Testis (tissue), 3 donors: ENCODE results near the gene MAGOHB. TPM values are rescaled to one million over a fixed set of nuclear protein-coding genes. Genes with fewer than 3 reads are reported as not detected.

Source experiments
- DNase-seq: peaks from one replicate; pipeline ENCODE4 v3.0.0-alpha.2; 2019
- H3K27ac ChIP-seq, 2 donors: fragments of 200-600 bp; sonication (generic); one replicate each; pipeline ENCODE4 v1.5.1; 2019
- H3K27me3 ChIP-seq: fragments of 200-600 bp; sonication (generic); one replicate; pipeline ENCODE4 v1.5.1; 2019
- H3K36me3 ChIP-seq: fragments of 200-600 bp; sonication (generic); one replicate; pipeline ENCODE4 v1.5.1; 2017; ENCODE audit warnings: low read depth; ENCODE audit errors: missing control alignments
- H3K4me1 ChIP-seq: fragments of 200-600 bp; sonication (generic); one replicate; pipeline ENCODE4 v1.5.1; 2019
- H3K4me3 ChIP-seq, 2 donors: fragments of 200-600 bp; sonication (generic); one replicate each; pipeline ENCODE4 v1.5.1; 2017 to 2019
- H3K9me3 ChIP-seq: fragments of 200-600 bp; sonication (generic); one replicate; pipeline ENCODE4 v1.5.1; 2017
- POLR2A ChIP-seq: fragments of 450-650 bp; IDR thresholded peaks from one replicate; pipeline ENCODE4 v1.6.1; 2017; ENCODE audit warnings: antibody characterized with exemption, mild to moderate bottlenecking, moderate library complexity
- WGBS, 2 donors: methylation state at CpG; one replicate each; pipeline ENCODE4 v1.1.5; 2018; 5-methylcytosine and 5-hydroxymethylcytosine counted together
- intact Hi-C: fragments of 100-400 bp; cut with DNase I; formaldehyde crosslinking; loops from one replicate; pipeline ENCODE4 v1.15.1; 2023; ENCODE audit warnings: low total_unique reads
- polyA plus RNA-seq: library from polyadenylated mRNA; stranded (reverse); fragments of 350-450 nt; fragmentation: Illumina TruSeq; extraction: RNeasy Lipid Tissue Mini Kit (QIAGEN cat#74804); gene quantifications from one replicate; pipeline ENCODE4 v1.2.3, GENCODE V29; 2014; ENCODE audit warnings: low read depth, low replicate concordance; ENCODE audit not compliant: insufficient read depth
- total RNA-seq, 2 donors: library from RNA; depleted of rRNA; stranded (reverse); fragments of >200 nt; gene quantifications; one replicate each; pipeline ENCODE4 v1.2.3, GENCODE V29; 2016
- TF ChIP-seq, protein P1 (sequence below), 3 experiments: fragments of 450-650 bp in 2 of 3; fragments of 200-600 bp in 1 of 3; sonication (generic) in 1 of 3; IDR thresholded peaks; one replicate each; pipeline ENCODE4 v1.5.1; 2016 to 2019; ENCODE audit warnings: antibody characterized with exemption in 3 of 3, mild to moderate bottlenecking in 2 of 3, moderate library complexity in 1 of 3

Gene MAGOHB
- total and polyA plus RNA-seq, 3 donors from 2014 or later = 16.1 to 20.5 (median 16.7) TPM

DNA sequence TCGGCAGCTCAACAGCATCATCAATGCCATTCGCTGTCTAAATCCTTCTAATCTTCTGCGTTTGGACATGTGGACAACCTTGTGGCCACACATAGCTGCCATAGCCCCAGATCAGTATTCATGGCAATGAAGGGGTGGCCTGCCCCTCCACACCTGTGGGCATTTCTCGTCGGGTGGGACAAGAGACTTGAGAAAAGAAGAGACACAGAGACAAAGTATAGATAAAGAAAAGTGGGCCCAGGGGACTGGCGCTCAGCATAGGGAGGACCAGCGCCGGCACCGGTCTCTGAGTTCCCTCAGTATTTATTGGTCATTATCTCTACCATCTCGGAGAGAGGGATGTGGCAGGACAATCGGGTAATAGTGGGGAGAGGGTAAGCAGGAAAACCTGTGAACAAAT, 42.3 kb downstream of the MAGOHB start:
- Histone ChIP-seq H3K4me3 (no peak overlapping the region), H3K36me3 (no peaks in the 10 kb centered on the region), H3K27me3 (no peaks in the 10 kb centered on the region), H3K4me1 (no peaks in the 10 kb centered on the region), H3K9me3 (no peaks in the 10 kb centered on the region), H3K27ac (no peak overlapping the region)
- no peak for DNase-seq
- TF ChIP-seq, protein P1, sequence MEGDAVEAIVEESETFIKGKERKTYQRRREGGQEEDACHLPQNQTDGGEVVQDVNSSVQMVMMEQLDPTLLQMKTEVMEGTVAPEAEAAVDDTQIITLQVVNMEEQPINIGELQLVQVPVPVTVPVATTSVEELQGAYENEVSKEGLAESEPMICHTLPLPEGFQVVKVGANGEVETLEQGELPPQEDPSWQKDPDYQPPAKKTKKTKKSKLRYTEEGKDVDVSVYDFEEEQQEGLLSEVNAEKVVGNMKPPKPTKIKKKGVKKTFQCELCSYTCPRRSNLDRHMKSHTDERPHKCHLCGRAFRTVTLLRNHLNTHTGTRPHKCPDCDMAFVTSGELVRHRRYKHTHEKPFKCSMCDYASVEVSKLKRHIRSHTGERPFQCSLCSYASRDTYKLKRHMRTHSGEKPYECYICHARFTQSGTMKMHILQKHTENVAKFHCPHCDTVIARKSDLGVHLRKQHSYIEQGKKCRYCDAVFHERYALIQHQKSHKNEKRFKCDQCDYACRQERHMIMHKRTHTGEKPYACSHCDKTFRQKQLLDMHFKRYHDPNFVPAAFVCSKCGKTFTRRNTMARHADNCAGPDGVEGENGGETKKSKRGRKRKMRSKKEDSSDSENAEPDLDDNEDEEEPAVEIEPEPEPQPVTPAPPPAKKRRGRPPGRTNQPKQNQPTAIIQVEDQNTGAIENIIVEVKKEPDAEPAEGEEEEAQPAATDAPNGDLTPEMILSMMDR (IDR thresholded peaks at IDR 0.05) = no peak
- TF ChIP-seq POLR2A = no peak
- 80 to 87% methylated on average over 11 of the region's 11 CpGs for WGBS, 2 donors
- intact Hi-C loops = no loop called here

DNA sequence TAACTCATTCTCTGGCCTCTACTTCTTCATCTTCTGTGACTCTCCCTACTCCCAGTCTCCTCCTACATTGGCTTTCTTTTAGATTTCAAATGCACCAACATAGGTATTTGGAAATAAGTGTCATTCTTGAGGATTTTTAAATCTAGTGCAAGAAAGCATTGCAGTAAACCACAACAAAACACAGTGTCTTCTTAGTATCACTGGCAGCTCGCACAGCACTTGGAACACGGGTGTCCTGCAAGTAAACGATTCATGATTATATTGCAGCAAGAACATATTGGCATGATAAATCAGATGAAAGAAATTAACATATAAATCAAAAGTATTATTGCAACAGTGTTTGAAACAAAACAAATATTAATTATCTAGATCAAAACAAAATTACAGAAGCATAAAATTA, 45.6 kb downstream of the MAGOHB start:
- intact Hi-C loops = loop anchor here (10.0 kb wide), 1 partner anchor 333 kb away; no protein-coding TSS in a partner anchor
- Histone ChIP-seq H3K4me1 (no peaks in the 10 kb centered on the region), H3K9me3 (no peaks in the 10 kb centered on the region), H3K36me3 (no peaks in the 10 kb centered on the region), H3K4me3 (no peak overlapping the region), H3K27ac (no peak overlapping the region), H3K27me3 (no peaks in the 10 kb centered on the region)
- 50 to 62% methylated on average over 3 of the region's 3 CpGs for WGBS, 2 donors
- DNase-seq = no peak
- TF ChIP-seq, protein P1 (IDR thresholded peaks at IDR 0.05) = no peak
- TF ChIP-seq POLR2A = no peak

- no peak for TF ChIP-seq POLR2A
- TF ChIP-seq, protein P1 (IDR thresholded peaks at IDR 0.05) = no peak
- no peaks in the 10 kb centered on the region for H3K36me3 ChIP-seq
- no peaks in the 10 kb centered on the region for H3K9me3 ChIP-seq
- WGBS, 2 donors = 69 to 73% methylated on average over 3 of the region's 3 CpGs
- no peak overlapping the region for H3K27ac ChIP-seq
- H3K4me1 ChIP-seq = no peaks in the 10 kb centered on the region
- H3K4me3 ChIP-seq = no peak overlapping the region
- intact Hi-C loops = loop anchor here (10.0 kb wide), 1 partner anchor 329 kb away; no protein-coding TSS in a partner anchor
- no peaks in the 10 kb centered on the region for H3K27me3 ChIP-seq
- no peak for DNase-seq
Observed at GRCh38 chr12:10563966-10564365, 49.4 kb downstream of the MAGOHB start.

GRCh38 chr12:10563002-10563401, 50.4 kb downstream of the MAGOHB start:
- WGBS, 2 donors = 81 to 93% methylated on average over 1 of the region's 1 CpG
- no peak for DNase-seq
- no peaks in the 10 kb centered on the region for H3K27me3 ChIP-seq
- H3K9me3 ChIP-seq = no peaks in the 10 kb centered on the region
- TF ChIP-seq, protein P1 (IDR thresholded peaks at IDR 0.05) = no peak
- TF ChIP-seq POLR2A = no peak
- intact Hi-C loops = loop anchor here (10.0 kb wide), 1 partner anchor 328 kb away; no protein-coding TSS in a partner anchor
- H3K27ac ChIP-seq = no peak overlapping the region
- no peaks in the 10 kb centered on the region for H3K4me1 ChIP-seq
- H3K36me3 ChIP-seq = no peaks in the 10 kb centered on the region
- no peak overlapping the region for H3K4me3 ChIP-seq

- Histone ChIP-seq H3K27ac (no peak overlapping the region), H3K36me3 (no peaks in the 10 kb centered on the region), H3K4me1 (no peaks in the 10 kb centered on the region), H3K27me3 (no peaks in the 10 kb centered on the region), H3K4me3 (no peak overlapping the region), H3K9me3 (no peaks in the 10 kb centered on the region)
- TF ChIP-seq, protein P1 (IDR thresholded peaks at IDR 0.05) = peak; percentile 59 to 77 (median 67)
- TF ChIP-seq POLR2A = no peak
- intact Hi-C loops = loop anchor here (10.0 kb wide), 1 partner anchor 328 kb away; no protein-coding TSS in a partner anchor
- 8 to 13% methylated on average over 1 of the region's 1 CpG for WGBS, 2 donors
- no peak for DNase-seq
Observed at GRCh38 chr12:10562306-10562933, 51.0 kb downstream of the MAGOHB start.
